ENCODE data around the gene COTL1.
"Not testable (repeated sequence)": the region's sequence is repeated elsewhere in the genome, so short reads cannot be mapped to it uniquely, and the experiment has no call there.

COTL1 gene

GRCh38 chr16:84530590-84530989 is 87.3 kb downstream of the COTL1 start:
- DNase-seq (ENCODE audit: low read depth in 3 of 3), result no peak

GRCh38 chr16:84529607-84530006 is 88.3 kb downstream of the COTL1 start:
- no peak for DNase-seq (ENCODE audit: low read depth in 3 of 3)

DNA sequence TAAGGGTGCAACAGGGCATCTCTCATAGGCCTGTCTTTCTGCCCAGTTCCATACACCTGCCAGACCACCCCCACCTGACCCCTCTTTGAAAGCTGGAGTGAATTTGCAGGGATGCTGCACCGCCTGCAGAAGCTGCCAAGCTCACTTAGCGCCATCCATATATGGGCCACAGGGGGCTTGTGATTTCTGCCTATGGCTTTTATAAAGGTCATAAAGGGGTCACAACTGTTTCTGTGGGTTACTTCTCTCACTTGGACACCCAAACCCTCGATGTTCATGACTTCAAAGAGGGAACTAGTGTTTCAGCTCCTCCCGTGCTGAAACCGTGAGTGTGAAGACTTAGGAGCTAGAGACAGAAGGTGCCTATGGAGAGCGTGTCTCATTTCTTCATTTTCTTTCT is 89.6 kb downstream of the COTL1 start:
- DNase-seq (ENCODE audit: low read depth in 3 of 3), result no peak

GRCh38 chr16:84527532-84528269 is 90.2 kb downstream of the COTL1 start:
- no peak for DNase-seq (ENCODE audit: low read depth in 3 of 3)

- DNase-seq (ENCODE audit: low read depth in 3 of 3), result no peak
Observed at GRCh38 chr16:84526794-84527531, 90.9 kb downstream of the COTL1 start.

- not testable (repeated sequence) for DNase-seq (ENCODE audit: low read depth in 3 of 3)
Observed at GRCh38 chr16:84524941-84525581, 92.8 kb downstream of the COTL1 start.

GRCh38 chr16:84524346-84524920 is 93.4 kb downstream of the COTL1 start:
- DNase-seq (ENCODE audit: low read depth in 3 of 3), result no peak

GRCh38 chr16:84521497-84521770 is 96.4 kb downstream of the COTL1 start:
- DNase-seq (ENCODE audit: low read depth in 3 of 3), result no peak

GRCh38 chr16:84520725-84521496 is 97.0 kb downstream of the COTL1 start:
- no peak for DNase-seq (ENCODE audit: low read depth in 3 of 3)

DNA sequence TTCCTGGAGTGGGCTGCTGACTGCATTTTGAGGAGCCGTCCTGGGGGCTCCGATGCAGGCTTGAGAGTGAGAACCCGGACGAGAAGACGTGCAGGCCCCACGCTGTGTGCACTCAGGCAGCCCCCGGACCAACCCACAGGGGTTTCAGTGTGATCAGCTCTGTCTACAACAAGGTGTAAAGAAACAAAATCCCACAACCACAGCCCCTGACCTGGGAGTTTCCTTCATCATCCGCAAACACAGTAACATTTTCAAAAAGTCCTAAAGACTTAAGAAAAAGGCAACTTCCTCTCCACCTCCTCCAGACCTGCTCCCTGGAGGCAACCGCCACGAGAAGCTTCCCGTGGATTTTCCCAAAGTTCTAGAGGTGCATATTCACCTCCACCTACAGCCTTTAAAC is 98.0 kb downstream of the COTL1 start:
- no peak for DNase-seq (ENCODE audit: low read depth in 3 of 3)

DNA sequence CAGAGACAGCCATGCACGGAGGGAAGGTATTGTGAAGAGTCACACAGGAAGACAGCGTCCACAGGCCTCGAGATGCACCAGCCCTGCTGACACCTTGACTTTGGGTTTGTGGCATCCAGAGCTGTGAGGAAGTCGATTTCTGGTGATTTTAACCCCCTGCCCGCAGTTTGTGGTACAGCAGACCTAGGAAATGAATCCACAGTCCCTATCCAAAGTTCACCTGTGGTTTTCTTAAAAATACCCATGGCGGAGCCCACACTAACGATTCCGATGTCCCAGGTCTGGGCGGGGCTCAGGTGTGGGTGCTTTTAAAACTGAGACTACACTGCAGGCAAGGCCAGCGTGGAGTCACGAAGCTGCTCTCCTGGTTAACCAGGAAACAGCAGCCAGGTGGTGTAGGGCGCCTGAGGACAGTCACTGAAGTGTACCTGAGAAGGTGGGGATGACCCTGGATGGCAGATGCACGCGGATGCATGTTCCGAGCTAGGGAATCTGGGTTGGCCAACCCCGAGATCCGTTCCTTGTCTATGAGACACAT is 99.0 kb downstream of the COTL1 start:
- DNase-seq (ENCODE audit: low read depth in 3 of 3), result peak in 1 of 3 experiments; percentile 42

DNA sequence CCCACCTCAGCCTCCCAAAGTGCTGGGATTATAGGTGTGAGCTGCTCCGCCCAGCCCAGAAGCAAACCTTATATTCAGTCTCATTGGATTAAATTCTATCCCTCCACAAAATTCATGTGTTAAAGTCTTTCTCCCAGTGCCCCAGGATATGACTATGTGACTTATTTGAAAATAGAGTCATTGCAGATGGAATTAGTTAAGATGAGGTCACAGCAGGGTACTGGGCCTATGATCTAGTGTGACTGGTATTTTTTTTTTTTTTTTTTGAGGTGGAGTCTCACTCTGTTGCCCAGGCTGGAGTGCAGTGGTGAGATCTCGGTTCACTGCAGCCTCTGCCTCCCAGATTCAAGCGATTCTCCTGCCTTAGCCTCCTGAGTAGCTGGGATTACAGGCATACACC is 99.7 kb downstream of the COTL1 start:
- not testable (repeated sequence) for DNase-seq (ENCODE audit: low read depth in 3 of 3)

DNA sequence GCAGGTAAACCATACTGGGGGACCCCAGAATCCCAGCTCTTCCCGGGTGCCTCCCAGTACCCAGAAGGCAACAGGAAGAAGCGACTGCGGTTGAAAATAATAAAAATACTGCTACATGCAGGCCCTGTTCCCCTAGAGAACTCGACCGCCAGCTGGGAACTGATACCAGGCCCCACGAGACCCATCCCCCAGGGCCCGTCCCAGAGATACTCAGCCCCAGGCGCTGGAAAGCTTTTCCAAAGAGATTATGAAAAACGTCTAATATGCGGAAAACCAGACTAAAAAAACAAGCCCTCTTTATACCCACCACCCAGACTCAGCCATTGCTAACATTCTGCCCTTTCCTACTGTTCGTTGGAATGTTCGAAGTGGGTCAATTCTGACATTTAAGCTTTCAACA is 100.5 kb downstream of the COTL1 start:
- DNase-seq (ENCODE audit: low read depth in 3 of 3), result no peak
